ENCODE data around the gene FUCA1.
A peak's percentile ranks its signal among the peaks of the same experiment; 100 is the strongest.

The FUCA1 gene

GRCh38 chr1:23801338-23801748 is 66.7 kb downstream of the FUCA1 start:
- no peak for DNase-seq (ENCODE audit: low spot score)

GRCh38 chr1:23800400-23801337 is 67.4 kb downstream of the FUCA1 start, which contains the start of gene GALE:
Gene GALE, minus strand, starts transcription at chr1:23800754. Its CDS starts 1,747 bp downstream, at chr1:23799007.
- DNase-seq (ENCODE audit: low spot score) = peak; percentile 97

GRCh38 chr1:23799570-23800399 is 68.3 kb downstream of the FUCA1 start:
- peak; percentile 44 for DNase-seq (ENCODE audit: low spot score)

GRCh38 chr1:23799255-23799569 is 68.9 kb downstream of the FUCA1 start:
- no peak for DNase-seq (ENCODE audit: low spot score)

- no peak for DNase-seq (ENCODE audit: low spot score)
These were observed 69.4 kb downstream of the FUCA1 start for GRCh38 chr1:23798662-23799142.

- no peak for DNase-seq (ENCODE audit: low spot score)
These were observed 70.3 kb downstream of the FUCA1 start for GRCh38 chr1:23797478-23798448.

GRCh38 chr1:23796466-23797271 is 71.4 kb downstream of the FUCA1 start:
- no peak for DNase-seq (ENCODE audit: low spot score)

GRCh38 chr1:23795676-23796465 is 72.2 kb downstream of the FUCA1 start:
- no peak for DNase-seq (ENCODE audit: low spot score)

All from CD4-positive, alpha-beta T cell treated with Interleukin-15 for 4 hours (primary cell).